HEK293 (cell line): ENCODE results near the gene MIF.
"Not testable (repeated sequence)": the region's sequence is repeated elsewhere in the genome, so short reads cannot be mapped to it uniquely, and the experiment has no call there.

Experiments
- CTCF ChIA-PET: fragments of 350-600 bp; formaldehyde crosslinking; extraction: SDS; loops from one replicate; lab custom pipeline; 2021; ENCODE audit warnings: antibody characterized with exemption; lab: Yijun Ruan, JAX
- POLR2A ChIA-PET: fragments of 300-600 bp; formaldehyde crosslinking; extraction: SDS; loops from one replicate; lab custom pipeline; 2020; ENCODE audit warnings: antibody characterized with exemption, inconsistent platforms; lab: Yijun Ruan, JAX
- H3K27ac ChIP-seq: fragments of 200-500 bp; sonication (Bioruptor generic); 2 replicates; pipeline ENCODE4 v1.5.1; 2014; ENCODE audit warnings: low read depth, low read length, control low read depth, inconsistent platforms; ENCODE audit errors: extremely low read depth
- H3K36me3 ChIP-seq, 2 experiments: fragments of 200-500 bp in 1 of 2; sonication (Bioruptor generic) in 1 of 2; 1 replicate in 1 of 2; 2 replicates in 1 of 2; pipeline ENCODE4 v1.5.1; 2014 to 2017; ENCODE audit warnings: inconsistent platforms in 2 of 2, low read length in 2 of 2; ENCODE audit not compliant: control insufficient read depth in 2 of 2, insufficient read depth in 1 of 2
- H3K4me1 ChIP-seq: fragments of 200-500 bp; sonication (Bioruptor generic); 2 replicates; pipeline ENCODE4 v1.5.1; 2014; ENCODE audit warnings: mild to moderate bottlenecking, low read length, inconsistent platforms; ENCODE audit not compliant: control insufficient read depth, insufficient read depth
- H3K4me3 ChIP-seq: 2 replicates; pipeline ENCODE4 v1.5.1; 2011; ENCODE audit warnings: low read depth, mild to moderate bottlenecking, control low read depth, low read length, moderate library complexity
- H3K9me3 ChIP-seq: fragments of 200-500 bp; sonication (Bioruptor generic); 2 replicates; pipeline ENCODE4 v1.5.1; 2014; ENCODE audit warnings: low read depth, low read length, inconsistent platforms; ENCODE audit not compliant: control insufficient read depth, insufficient read depth
- BCL11A ChIP-seq: fragments of 450-650 bp; formaldehyde crosslinking; IDR thresholded peaks from 2 replicates; pipeline ENCODE4 v1.5.1; 2016; ENCODE audit warnings: low read depth, missing biosample characterization, missing genetic modification characterization
- FEZF1 ChIP-seq: fragments of 450-650 bp; formaldehyde crosslinking; IDR thresholded peaks from 2 replicates; pipeline ENCODE4 v1.5.1; 2016; ENCODE audit warnings: missing biosample characterization, missing genetic modification characterization
- GLIS2 ChIP-seq: fragments of 450-650 bp; formaldehyde crosslinking; IDR thresholded peaks from 2 replicates; pipeline ENCODE4 v1.5.1; 2016; ENCODE audit warnings: missing biosample characterization, missing genetic modification characterization
- ZBTB1 ChIP-seq: fragments of 450-650 bp; formaldehyde crosslinking; IDR thresholded peaks from 2 replicates; pipeline ENCODE4 v1.5.1; 2016; ENCODE audit warnings: missing biosample characterization, missing genetic modification characterization
- ZBTB21 ChIP-seq: fragments of 450-650 bp; formaldehyde crosslinking; IDR thresholded peaks from 2 replicates; pipeline ENCODE4 v1.5.1; 2017; ENCODE audit warnings: missing biosample characterization, missing genetic modification characterization
- ZBTB7A ChIP-seq: fragments of 450-650 bp; formaldehyde crosslinking; IDR thresholded peaks from 2 replicates; pipeline ENCODE4 v1.5.1; 2016; ENCODE audit warnings: low read depth, missing biosample characterization, missing genetic modification characterization
- ZFP37 ChIP-seq: fragments of 450-650 bp; formaldehyde crosslinking; IDR thresholded peaks from 2 replicates; pipeline ENCODE4 v1.5.1; 2016; ENCODE audit warnings: missing biosample characterization, missing genetic modification characterization
- ZNF280D ChIP-seq: fragments of 450-650 bp; formaldehyde crosslinking; IDR thresholded peaks from 2 replicates; pipeline ENCODE4 v1.5.1; 2016; ENCODE audit warnings: missing biosample characterization, missing genetic modification characterization
- ZNF350 ChIP-seq: fragments of 450-650 bp; formaldehyde crosslinking; IDR thresholded peaks from 2 replicates; pipeline ENCODE4 v1.5.0; 2017; ENCODE audit warnings: missing biosample characterization, mild to moderate bottlenecking, missing genetic modification characterization
- ZNF449 ChIP-seq: fragments of 450-650 bp; formaldehyde crosslinking; IDR thresholded peaks from 2 replicates; pipeline ENCODE4 v1.5.1; 2017; ENCODE audit warnings: missing biosample characterization, mild to moderate bottlenecking, missing genetic modification characterization, moderate library complexity
- ZNF555 ChIP-seq: fragments of 450-650 bp; formaldehyde crosslinking; conservative IDR thresholded peaks from 2 replicates; pipeline ENCODE4 v1.5.1; 2017; ENCODE audit warnings: missing biosample characterization, mild to moderate bottlenecking, missing genetic modification characterization, inconsistent platforms
- ZNF560 ChIP-seq: fragments of 450-650 bp; formaldehyde crosslinking; IDR thresholded peaks from 2 replicates; pipeline ENCODE4 v1.5.1; 2017; ENCODE audit warnings: missing biosample characterization, missing genetic modification characterization, borderline replicate concordance
- ZNF610 ChIP-seq: fragments of 450-650 bp; formaldehyde crosslinking; IDR thresholded peaks from 2 replicates; pipeline ENCODE4 v1.5.1; 2016; ENCODE audit warnings: missing biosample characterization, missing genetic modification characterization, borderline replicate concordance
- ZNF639 ChIP-seq: fragments of 450-650 bp; formaldehyde crosslinking; IDR thresholded peaks from 2 replicates; pipeline ENCODE4 v1.5.1; 2016; ENCODE audit warnings: missing biosample characterization, missing genetic modification characterization
- ZNF670 ChIP-seq: fragments of 450-650 bp; formaldehyde crosslinking; IDR thresholded peaks from 2 replicates; pipeline ENCODE4 v1.5.1; 2016; ENCODE audit warnings: missing biosample characterization, missing genetic modification characterization, low read depth
- TF ChIP-seq, protein P1 (sequence below): fragments of 450-650 bp; formaldehyde crosslinking; IDR thresholded peaks from 2 replicates; pipeline ENCODE4 v1.5.1; 2016; ENCODE audit warnings: missing biosample characterization, missing genetic modification characterization

The MIF gene

DNA sequence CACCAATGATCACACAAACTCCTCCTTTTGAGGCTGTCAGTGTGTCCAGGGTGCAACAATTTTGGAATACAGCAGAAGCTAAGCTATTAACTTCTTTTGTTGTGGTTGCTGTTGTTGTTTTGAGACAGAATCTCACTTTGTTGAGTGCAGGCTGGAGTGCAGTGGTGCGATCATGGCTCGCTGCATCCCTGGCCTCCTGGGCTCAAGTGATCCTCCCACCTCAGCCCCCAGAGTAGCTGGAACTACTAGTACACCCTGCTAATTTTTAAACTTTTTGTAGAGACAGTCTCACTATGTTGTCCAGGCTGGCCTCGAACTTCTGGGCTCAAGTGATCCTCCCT lies 44.8 kb downstream of the MIF start:
- no peak overlapping the region for H3K4me3 ChIP-seq
- CTCF ChIA-PET: interaction anchor here (1.1 kb wide), 1 partner anchor 9 kb away, joined by 5 read pairs; no protein-coding TSS in a partner anchor
- TF ChIP-seq ZNF610 (no peak), ZNF280D (tag by site-specific recombination) (no peak), ZBTB1 (no peak), ZNF670 (tag by site-specific recombination) (no peak), ZNF350 (tag by site-specific recombination) (no peak), ZNF449 (tag by site-specific recombination) (no peak), ZNF555 (tag by site-specific recombination) (no peak), ZFP37 (no peak), ZNF639 (tag by site-specific recombination) (no peak), ZBTB21 (no peak), BCL11A (tag by site-specific recombination) (no peak), GLIS2 (tag by site-specific recombination) (no peak), ZBTB7A (tag by site-specific recombination) (no peak), ZNF560 (tag by site-specific recombination) (no peak), FEZF1 (no peak)
- TF ChIP-seq, protein P1, sequence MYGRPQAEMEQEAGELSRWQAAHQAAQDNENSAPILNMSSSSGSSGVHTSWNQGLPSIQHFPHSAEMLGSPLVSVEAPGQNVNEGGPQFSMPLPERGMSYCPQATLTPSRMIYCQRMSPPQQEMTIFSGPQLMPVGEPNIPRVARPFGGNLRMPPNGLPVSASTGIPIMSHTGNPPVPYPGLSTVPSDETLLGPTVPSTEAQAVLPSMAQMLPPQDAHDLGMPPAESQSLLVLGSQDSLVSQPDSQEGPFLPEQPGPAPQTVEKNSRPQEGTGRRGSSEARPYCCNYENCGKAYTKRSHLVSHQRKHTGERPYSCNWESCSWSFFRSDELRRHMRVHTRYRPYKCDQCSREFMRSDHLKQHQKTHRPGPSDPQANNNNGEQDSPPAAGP: no peak
- TF ChIP-seq, all 188 proteins: peak for 0
- POLR2A ChIA-PET: interaction anchor here (0.7 to 1.1 kb wide), 2 partner anchors 25 to 308 kb away, joined by 3 to 4 read pairs; no protein-coding TSS in a partner anchor
- no peaks in the 10 kb centered on the region for H3K4me1 ChIP-seq
- no peak overlapping the region for H3K27ac ChIP-seq
- no peaks in the 10 kb centered on the region for H3K9me3 ChIP-seq
- H3K36me3 ChIP-seq: no peaks in the 10 kb centered on the region

- H3K4me3 ChIP-seq, H3K9me3 ChIP-seq, H3K27ac ChIP-seq, POLR2A ChIA-PET, H3K36me3 ChIP-seq, H3K4me1 ChIP-seq: not testable (repeated sequence)
- CTCF ChIA-PET: interaction anchor here (0.7 kb wide), 1 partner anchor 157 kb away, joined by 3 read pairs; no protein-coding TSS in a partner anchor
Observed at GRCh38 chr22:23940166-23940565, 46.0 kb downstream of the MIF start.
